ENCODE data around the gene KIF14.

- TF ChIP-seq CTCF (conservative IDR thresholded peaks at IDR 0.05; ENCODE audit: low read depth in 2 of 2) (no peak), EZH2 (IDR thresholded peaks at IDR 0.05; ENCODE audit: low read depth, unreplicated experiment) (no peak), REST (IDR thresholded peaks at IDR 0.05; ENCODE audit: unreplicated experiment) (no peak), POLR2AphosphoS5 (IDR thresholded peaks at IDR 0.05; ENCODE audit: low read depth) (peak; percentile 88), EZH2phosphoT487 (IDR thresholded peaks at IDR 0.05; ENCODE audit: unreplicated experiment) (no peak), NANOG (IDR thresholded peaks at IDR 0.05; ENCODE audit: borderline replicate concordance) (no peak), ETS1 (IDR thresholded peaks at IDR 0.05) (no peak; the same call in 1 of the 2 replicates), CREB1 (CRISPR knock-in tag; IDR thresholded peaks at IDR 0.05; ENCODE audit: low read depth) (peak; percentile 84), ZNF462 (CRISPR knock-in tag; IDR thresholded peaks at IDR 0.05) (no peak), ZNF114 (CRISPR knock-in tag; IDR thresholded peaks at IDR 0.05) (no peak), STAT1 (IDR thresholded peaks at IDR 0.05; ENCODE audit: unreplicated experiment) (no peak), JUNB (IDR thresholded peaks at IDR 0.05; ENCODE audit: unreplicated experiment) (no peak), ZNF331 (CRISPR knock-in tag; IDR thresholded peaks at IDR 0.05; ENCODE audit: low read depth) (no peak)
Observed at GRCh38 chr1:200620273-200621131, at the start of gene KIF14.

Measured in GM23338 (cell line).